GM12872 (cell line): Measurements from ENCODE around the gene PLK2.

Experiments
- TF ChIP-seq, protein P1 (sequence below): IDR thresholded peaks from 3 replicates; pipeline ENCODE4 v1.5.1; 2011; ENCODE audit warnings: low read depth, mild to moderate bottlenecking, low read length, moderate library complexity; ENCODE audit not compliant: insufficient read depth

Gene PLK2

GRCh38 chr5:58455066-58455465 is 4.8 kb downstream of the PLK2 start:
- TF ChIP-seq, protein P1, sequence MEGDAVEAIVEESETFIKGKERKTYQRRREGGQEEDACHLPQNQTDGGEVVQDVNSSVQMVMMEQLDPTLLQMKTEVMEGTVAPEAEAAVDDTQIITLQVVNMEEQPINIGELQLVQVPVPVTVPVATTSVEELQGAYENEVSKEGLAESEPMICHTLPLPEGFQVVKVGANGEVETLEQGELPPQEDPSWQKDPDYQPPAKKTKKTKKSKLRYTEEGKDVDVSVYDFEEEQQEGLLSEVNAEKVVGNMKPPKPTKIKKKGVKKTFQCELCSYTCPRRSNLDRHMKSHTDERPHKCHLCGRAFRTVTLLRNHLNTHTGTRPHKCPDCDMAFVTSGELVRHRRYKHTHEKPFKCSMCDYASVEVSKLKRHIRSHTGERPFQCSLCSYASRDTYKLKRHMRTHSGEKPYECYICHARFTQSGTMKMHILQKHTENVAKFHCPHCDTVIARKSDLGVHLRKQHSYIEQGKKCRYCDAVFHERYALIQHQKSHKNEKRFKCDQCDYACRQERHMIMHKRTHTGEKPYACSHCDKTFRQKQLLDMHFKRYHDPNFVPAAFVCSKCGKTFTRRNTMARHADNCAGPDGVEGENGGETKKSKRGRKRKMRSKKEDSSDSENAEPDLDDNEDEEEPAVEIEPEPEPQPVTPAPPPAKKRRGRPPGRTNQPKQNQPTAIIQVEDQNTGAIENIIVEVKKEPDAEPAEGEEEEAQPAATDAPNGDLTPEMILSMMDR = no peak

GRCh38 chr5:58454025-58454424 is 5.9 kb downstream of the PLK2 start:
- TF ChIP-seq, protein P1 = no peak

DNA sequence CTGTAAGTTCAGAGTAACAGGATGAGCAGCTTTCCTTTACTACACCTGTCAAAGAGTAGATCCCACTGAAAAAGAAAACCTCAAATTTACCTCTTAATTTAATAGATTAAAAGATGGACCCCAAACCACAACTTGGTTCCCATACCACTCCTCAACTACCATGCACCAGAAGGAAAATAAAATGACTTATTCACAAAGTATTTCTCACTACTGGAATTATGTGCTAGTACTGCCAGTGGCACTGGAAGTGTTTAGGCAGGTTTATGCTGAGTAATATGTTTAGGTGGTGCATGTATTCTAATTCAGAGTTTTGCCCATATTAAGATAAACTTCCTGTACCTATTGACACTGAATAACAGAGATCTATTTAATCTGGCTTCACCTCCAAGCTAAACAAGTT is 6.6 kb downstream of the PLK2 start:
- TF ChIP-seq, protein P1 = no peak

DNA sequence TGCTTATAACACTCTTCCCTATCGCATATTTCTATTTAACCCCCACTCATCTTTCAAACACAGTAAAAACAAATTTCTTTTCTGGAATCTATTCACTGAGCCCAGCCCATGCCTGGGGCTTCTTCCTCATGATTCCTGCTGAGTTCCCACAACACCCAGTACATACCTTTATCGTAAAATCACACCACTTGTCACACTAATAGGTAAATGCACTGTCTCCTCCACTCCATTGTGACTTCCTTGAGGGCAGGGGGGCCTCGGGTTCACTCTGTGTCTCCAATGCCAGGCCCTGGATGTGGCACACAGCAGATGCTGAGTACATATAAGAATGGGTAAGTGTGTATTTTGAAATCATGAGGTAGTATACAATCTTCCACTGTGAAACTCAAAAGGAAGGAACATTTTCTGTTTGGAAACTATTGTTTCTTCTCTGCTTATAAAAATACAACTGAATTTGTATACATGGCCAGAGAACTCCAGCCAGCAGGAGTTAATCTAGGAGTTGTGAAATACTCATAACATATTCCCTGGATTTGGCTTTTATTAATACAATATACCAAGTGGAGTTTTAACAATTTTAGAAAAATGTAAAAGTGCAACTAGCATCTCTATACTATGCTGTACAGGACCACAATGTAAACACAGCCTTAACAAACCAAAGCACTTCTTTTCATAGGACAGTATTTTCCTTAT is 7.2 kb downstream of the PLK2 start:
- TF ChIP-seq, protein P1 = no peak

DNA sequence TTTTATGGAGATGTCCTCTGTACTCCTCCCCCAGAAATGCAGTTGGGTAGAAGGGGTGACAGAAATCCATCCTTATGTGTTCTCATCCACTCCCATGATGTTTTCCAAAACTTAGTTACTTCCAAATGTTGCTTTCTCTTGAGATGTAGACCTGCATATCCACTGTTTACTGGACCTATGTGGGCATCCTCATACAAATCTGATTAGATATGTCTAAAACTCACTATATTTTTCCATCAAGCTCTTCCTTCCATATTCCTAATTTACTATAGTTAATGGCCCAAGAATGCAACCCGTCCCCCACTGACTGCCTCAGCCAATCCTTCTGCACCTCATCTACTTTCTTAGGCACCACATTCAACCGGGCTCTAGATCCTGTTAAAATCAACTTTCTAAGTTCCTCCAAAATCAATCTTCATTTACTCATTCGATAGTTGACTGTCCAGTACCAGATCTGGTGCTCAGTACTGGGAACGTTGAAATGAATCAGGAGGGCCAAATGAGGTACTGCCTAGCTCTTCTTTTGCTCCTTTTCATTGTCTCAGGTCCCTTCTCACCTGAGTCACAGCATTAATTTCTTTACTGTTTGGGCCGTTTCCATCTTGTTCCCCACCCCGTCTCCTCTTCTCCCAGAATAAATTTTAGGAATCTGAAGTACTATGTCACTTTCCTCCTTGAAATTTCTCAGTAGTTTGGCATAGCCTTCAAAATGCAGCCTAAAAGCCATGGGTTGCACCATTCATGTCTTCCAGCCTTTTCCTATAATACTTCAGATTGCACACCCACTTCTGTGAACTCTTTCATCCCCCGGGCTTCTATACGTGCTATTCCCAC is 7.9 kb downstream of the PLK2 start:
- TF ChIP-seq, protein P1 = no peak

GRCh38 chr5:58450811-58451629 is 8.9 kb downstream of the PLK2 start:
- TF ChIP-seq, protein P1 = no peak

- TF ChIP-seq, protein P1 = no peak
Observed at GRCh38 chr5:58450018-58450417, 9.9 kb downstream of the PLK2 start.
